ENCODE data around the gene SLC30A10. TPM values are rescaled to one million over a fixed set of nuclear protein-coding genes. Genes with fewer than 3 reads are reported as not detected.

The SLC30A10 gene
- total RNA-seq, 1 experiment from 2014 or later, result not detected

DNA sequence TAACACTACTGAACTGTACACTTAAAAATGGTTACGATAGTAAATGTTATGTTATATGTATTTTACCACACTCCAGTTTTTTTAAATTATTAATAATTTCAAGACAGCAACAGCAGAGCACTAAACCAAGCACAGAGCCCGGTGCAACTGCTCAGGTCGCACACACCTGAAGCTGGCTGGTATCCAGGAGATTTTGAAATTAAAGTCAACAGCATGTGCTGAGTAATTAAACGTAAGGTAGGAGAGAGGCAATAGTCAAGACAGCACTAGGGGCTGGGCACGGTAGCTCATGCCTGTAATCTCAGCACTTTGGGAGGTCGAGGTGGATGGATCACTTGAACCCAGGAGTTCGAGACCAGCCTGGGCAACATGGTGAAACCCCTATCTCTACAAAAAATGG lies 35.1 kb upstream of the SLC30A10 start:
- no TSS peak for BruUV-seq (replicated peaks)
- Histone ChIP-seq H3K27me3 (ENCODE audit: control insufficient read depth, insufficient read depth, low read length) (no peaks in the 10 kb centered on the region), H3K27ac (ENCODE audit: low read length) (no peak overlapping the region), H3K4me1 (ENCODE audit: control insufficient read depth, insufficient read depth, low read length) (no peaks in the 10 kb centered on the region), H3K9me3 (ENCODE audit: control insufficient read depth, insufficient read depth, low read depth, low read length) (no peaks in the 10 kb centered on the region), H3K36me3 (ENCODE audit: control insufficient read depth, insufficient read depth, low read length) (peaks cover 2% of the 10 kb centered on the region), H3K4me3 (ENCODE audit: low read depth in 2 of 2, low read length in 2 of 2) (no peak overlapping the region)
- intact Hi-C loops (cut with micrococcal nuclease; ENCODE audit: unreplicated experiment), result no loop called here
- in situ Hi-C loops (cut with HindIII; ENCODE audit: low pct_unique_long_range_greater_than_20kb, low sequenced_read_pairs), result no loop called here
- ChIA-PET CTCF (no interaction called here), POLR2A (no interaction called here)
- no peak for TF ChIP-seq SIN3A (IDR thresholded peaks at IDR 0.05; ENCODE audit: borderline replicate concordance, insufficient read depth, low read depth, low read length)
- TF ChIP-seq POLR2AphosphoS5 (IDR thresholded peaks at IDR 0.05; ENCODE audit: low read depth, low read length), result no peak
- TF ChIP-seq, protein P1, sequence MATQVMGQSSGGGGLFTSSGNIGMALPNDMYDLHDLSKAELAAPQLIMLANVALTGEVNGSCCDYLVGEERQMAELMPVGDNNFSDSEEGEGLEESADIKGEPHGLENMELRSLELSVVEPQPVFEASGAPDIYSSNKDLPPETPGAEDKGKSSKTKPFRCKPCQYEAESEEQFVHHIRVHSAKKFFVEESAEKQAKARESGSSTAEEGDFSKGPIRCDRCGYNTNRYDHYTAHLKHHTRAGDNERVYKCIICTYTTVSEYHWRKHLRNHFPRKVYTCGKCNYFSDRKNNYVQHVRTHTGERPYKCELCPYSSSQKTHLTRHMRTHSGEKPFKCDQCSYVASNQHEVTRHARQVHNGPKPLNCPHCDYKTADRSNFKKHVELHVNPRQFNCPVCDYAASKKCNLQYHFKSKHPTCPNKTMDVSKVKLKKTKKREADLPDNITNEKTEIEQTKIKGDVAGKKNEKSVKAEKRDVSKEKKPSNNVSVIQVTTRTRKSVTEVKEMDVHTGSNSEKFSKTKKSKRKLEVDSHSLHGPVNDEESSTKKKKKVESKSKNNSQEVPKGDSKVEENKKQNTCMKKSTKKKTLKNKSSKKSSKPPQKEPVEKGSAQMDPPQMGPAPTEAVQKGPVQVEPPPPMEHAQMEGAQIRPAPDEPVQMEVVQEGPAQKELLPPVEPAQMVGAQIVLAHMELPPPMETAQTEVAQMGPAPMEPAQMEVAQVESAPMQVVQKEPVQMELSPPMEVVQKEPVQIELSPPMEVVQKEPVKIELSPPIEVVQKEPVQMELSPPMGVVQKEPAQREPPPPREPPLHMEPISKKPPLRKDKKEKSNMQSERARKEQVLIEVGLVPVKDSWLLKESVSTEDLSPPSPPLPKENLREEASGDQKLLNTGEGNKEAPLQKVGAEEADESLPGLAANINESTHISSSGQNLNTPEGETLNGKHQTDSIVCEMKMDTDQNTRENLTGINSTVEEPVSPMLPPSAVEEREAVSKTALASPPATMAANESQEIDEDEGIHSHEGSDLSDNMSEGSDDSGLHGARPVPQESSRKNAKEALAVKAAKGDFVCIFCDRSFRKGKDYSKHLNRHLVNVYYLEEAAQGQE (IDR thresholded peaks at IDR 0.05; ENCODE audit: insufficient read depth in 1 of 2, low read depth in 2 of 2, low read length in 1 of 2), result no peak
- no peak for TF ChIP-seq TCF7L2 (IDR thresholded peaks at IDR 0.05; ENCODE audit: low read depth, low read length)
- no peak for TF ChIP-seq CTCF (IDR thresholded peaks at IDR 0.05)
- ATAC-seq (no peak), DNase-seq (ENCODE audit: low read depth, low spot score) (no peak)

GRCh38 chr1:219961684-219962083 lies 33.3 kb upstream of the SLC30A10 start:
- POLR2A ChIA-PET, result interaction anchor here (0.5 kb wide), 1 partner anchor 1783 kb away, joined by 3 read pairs; no protein-coding TSS in a partner anchor
- Histone ChIP-seq H3K36me3 (ENCODE audit: control insufficient read depth, insufficient read depth, low read length) (no peaks in the 10 kb centered on the region), H3K4me3 (ENCODE audit: low read depth in 2 of 2, low read length in 2 of 2) (no peak overlapping the region), H3K27ac (ENCODE audit: low read length) (no peak overlapping the region), H3K4me1 (ENCODE audit: control insufficient read depth, insufficient read depth, low read length) (no peaks in the 10 kb centered on the region), H3K27me3 (ENCODE audit: control insufficient read depth, insufficient read depth, low read length) (no peaks in the 10 kb centered on the region), H3K9me3 (ENCODE audit: control insufficient read depth, insufficient read depth, low read depth, low read length) (no peaks in the 10 kb centered on the region)
- no TSS peak for BruUV-seq (replicated peaks)
- in situ Hi-C loops (cut with HindIII; ENCODE audit: low pct_unique_long_range_greater_than_20kb, low sequenced_read_pairs) (no loop called here), intact Hi-C loops (cut with micrococcal nuclease; ENCODE audit: unreplicated experiment) (no loop called here)
- TF ChIP-seq CTCF (IDR thresholded peaks at IDR 0.05) (no peak), SIN3A (IDR thresholded peaks at IDR 0.05; ENCODE audit: borderline replicate concordance, insufficient read depth, low read depth, low read length) (no peak), TCF7L2 (IDR thresholded peaks at IDR 0.05; ENCODE audit: low read depth, low read length) (no peak), POLR2AphosphoS5 (IDR thresholded peaks at IDR 0.05; ENCODE audit: low read depth, low read length) (no peak)
- TF ChIP-seq, protein P1 (IDR thresholded peaks at IDR 0.05; ENCODE audit: insufficient read depth in 1 of 2, low read depth in 2 of 2, low read length in 1 of 2), result no peak
- CTCF ChIA-PET, result no interaction called here
- DNase-seq (ENCODE audit: low read depth, low spot score) (no peak), ATAC-seq (no peak)
